ENCODE data around the gene PCDHA11.
"Not testable (repeated sequence)": the region's sequence is repeated elsewhere in the genome, so short reads cannot be mapped to it uniquely, and the experiment has no call there.

PCDHA11 gene

GRCh38 chr5:140875085-140876065 lies 6.6 kb downstream of the PCDHA11 start, which contains the start of gene PCDHA12:
PCDHA12 (plus strand) TSS chr5:140875308; CDS start chr5:140875473, 165 bp downstream.
- no peak within 1 kb of the TSS for H3K27ac ChIP-seq
- H3K4me3 ChIP-seq: peak within 1 kb of the TSS; percentile 18
- no peak for DNase-seq (ENCODE audit: low spot score)
- no peak for TF ChIP-seq CTCF (IDR thresholded peaks at IDR 0.05)

- H3K27ac ChIP-seq; DNase-seq (ENCODE audit: low spot score): not testable (repeated sequence)
- H3K4me3 ChIP-seq: peak overlapping the region; percentile 7
These were observed 7.9 kb downstream of the PCDHA11 start for GRCh38 chr5:140876541-140877261.

GRCh38 chr5:140877262-140877581 lies 8.5 kb downstream of the PCDHA11 start:
- DNase-seq (ENCODE audit: low spot score): no peak
- no peak overlapping the region for H3K4me3 ChIP-seq
- no peak for TF ChIP-seq CTCF (IDR thresholded peaks at IDR 0.05)

GRCh38 chr5:140881889-140882590 lies 13.3 kb downstream of the PCDHA11 start, which contains the start of gene PCDHA13:
PCDHA13 (plus strand) TSS chr5:140882124; CDS start chr5:140882269, 145 bp downstream.
- H3K4me3 ChIP-seq: peak within 1 kb of the TSS; percentile 58
- no peak within 1 kb of the TSS for H3K27ac ChIP-seq
- TF ChIP-seq CTCF (IDR thresholded peaks at IDR 0.05): no peak
- DNase-seq (ENCODE audit: low spot score): no peak

More at GRCh38 chr5:140877262-140877581, 8.5 kb downstream of the PCDHA11 start:
- H3K27ac ChIP-seq: no peak overlapping the region

GRCh38 chr5:140882591-140882899 lies 13.8 kb downstream of the PCDHA11 start:
- no peak for DNase-seq (ENCODE audit: low spot score)
- Histone ChIP-seq H3K4me3 (peak overlapping the region; percentile 58), H3K27ac (no peak overlapping the region)
- TF ChIP-seq CTCF (IDR thresholded peaks at IDR 0.05): no peak

- H3K27ac ChIP-seq: no peak overlapping the region
- TF ChIP-seq CTCF (IDR thresholded peaks at IDR 0.05): no peak
- H3K4me3 ChIP-seq: no peak overlapping the region
- DNase-seq (ENCODE audit: low spot score): no peak
These were observed 14.6 kb downstream of the PCDHA11 start for GRCh38 chr5:140883373-140883772.
